NCI-H2196 (cell line): ENCODE measurements around the gene CLTCL1.
"Not testable (repeated sequence)": the region's sequence is repeated elsewhere in the genome, so short reads cannot be mapped to it uniquely, and the experiment has no call there.

Experiments
- DNase-seq: peaks from one replicate; lab custom pipeline; 2025; ENCODE audit not compliant: unreplicated experiment; lab: John Stamatoyannopoulos, UW

The CLTCL1 gene

GRCh38 chr22:19177164-19178064, 114.1 kb downstream of the CLTCL1 start:
- no peak for DNase-seq

DNA sequence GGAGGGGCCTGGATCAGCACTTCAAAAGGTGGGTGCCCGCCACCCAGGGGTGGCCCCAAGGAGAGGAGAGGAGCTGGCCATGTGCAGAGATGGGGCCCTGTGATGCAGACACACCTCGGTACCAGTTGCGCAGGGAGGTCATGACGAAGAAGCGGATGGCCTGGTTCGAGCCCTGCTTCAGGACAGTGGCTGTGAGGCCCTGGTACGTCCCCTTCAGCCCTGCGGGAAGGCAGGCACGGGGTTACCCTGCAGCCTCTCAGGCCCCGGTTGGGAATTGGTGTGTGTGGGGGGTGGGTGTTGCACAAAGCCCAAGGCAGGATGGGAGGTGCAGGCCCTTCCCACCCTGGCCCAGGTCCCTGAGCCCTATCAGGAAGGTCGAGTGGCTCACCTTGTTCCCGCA, 114.8 kb downstream of the CLTCL1 start:
- no peak for DNase-seq

DNA sequence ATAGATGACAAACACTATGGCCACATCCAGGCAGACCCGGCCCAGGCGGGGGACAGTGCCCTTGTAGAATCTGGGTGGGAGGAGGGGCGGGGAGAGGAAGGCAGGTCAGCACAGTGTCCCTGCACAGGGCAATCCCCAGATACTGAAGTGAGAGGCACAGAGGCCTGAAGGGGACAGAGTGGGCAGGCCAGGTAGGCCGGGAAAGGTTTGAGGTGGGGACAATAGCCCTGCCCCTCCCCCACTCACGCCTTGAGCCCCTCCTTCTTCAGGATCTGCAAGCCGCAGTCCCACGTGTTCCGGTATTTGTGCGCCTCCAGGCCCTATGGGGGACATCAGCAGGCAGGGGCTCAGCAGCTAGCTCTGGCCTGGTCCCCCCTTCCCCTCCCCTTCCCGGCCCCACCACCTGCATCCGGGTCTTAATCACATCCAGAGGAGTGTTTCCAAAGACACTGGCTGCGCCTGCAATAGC, 115.3 kb downstream of the CLTCL1 start:
- no peak for DNase-seq

- DNase-seq: no peak
Measured at GRCh38 chr22:19175602-19176174, 115.8 kb downstream of the CLTCL1 start.

- DNase-seq: no peak
Measured at GRCh38 chr22:19175026-19175601, 116.4 kb downstream of the CLTCL1 start.

- no peak for DNase-seq
Measured at GRCh38 chr22:19174106-19175025, 117.2 kb downstream of the CLTCL1 start.

- DNase-seq: peak; percentile 27
Measured at GRCh38 chr22:19173047-19174035, 118.2 kb downstream of the CLTCL1 start.

DNA sequence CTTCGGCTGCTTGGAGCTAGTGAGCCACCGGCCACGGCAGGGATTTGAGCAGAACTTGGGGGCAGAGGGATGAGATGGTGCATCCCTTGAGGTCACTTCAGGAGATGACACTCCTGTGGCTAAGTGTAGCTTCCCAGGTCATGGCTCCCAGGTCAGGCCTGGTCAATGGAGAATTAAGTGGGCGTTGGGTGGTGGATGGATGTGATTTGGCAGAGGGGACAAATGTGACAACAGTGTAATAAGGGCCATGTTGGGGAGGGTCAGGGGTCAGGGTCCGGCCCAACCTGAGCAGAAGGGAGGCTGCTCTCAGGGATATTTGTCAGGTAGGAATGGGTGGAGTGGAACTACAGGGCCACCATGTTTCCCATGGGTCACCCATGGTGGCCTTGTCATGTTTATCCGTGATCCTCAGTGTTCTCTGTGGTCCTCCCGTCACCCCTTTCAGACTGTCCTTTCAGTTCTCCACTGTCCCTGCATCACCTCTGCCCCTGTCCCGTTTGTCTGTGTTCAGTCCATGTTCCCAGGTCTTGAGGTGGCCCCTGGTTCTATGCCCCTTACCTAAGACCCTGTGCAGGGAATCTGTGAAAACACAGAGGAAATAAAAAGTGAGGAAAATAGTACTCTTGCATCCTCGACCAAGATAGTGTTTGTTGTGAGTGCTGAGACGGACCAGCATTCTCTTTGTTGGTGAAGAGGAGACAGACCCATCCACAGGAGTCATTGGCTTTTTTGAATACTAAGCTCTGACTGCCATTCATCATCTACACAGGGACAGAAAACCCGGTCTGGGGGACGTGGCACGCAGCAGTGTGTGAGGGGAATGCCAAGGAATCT, 119.1 kb downstream of the CLTCL1 start:
- no peak for DNase-seq

DNA sequence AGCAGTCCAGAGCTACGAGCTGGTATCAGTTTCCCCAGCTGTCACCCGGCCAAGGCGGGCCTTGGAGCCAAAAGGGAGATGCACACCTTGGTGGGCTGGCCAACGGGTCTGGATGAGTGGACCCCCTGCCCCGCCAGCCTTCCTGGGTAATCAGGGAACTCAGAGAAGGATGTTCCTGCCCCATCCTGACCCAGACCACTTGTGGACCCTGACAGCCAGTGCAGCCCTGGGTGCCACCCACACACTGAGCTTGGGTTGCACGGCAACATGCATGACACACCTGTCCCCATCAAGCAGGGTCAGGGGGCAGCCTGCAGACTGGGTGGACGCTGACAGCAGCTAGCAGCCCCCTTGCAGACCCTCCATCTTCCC, 121.6 kb downstream of the CLTCL1 start:
- DNase-seq: no peak

GRCh38 chr22:19169002-19169946, 122.2 kb downstream of the CLTCL1 start:
- DNase-seq: no peak

DNA sequence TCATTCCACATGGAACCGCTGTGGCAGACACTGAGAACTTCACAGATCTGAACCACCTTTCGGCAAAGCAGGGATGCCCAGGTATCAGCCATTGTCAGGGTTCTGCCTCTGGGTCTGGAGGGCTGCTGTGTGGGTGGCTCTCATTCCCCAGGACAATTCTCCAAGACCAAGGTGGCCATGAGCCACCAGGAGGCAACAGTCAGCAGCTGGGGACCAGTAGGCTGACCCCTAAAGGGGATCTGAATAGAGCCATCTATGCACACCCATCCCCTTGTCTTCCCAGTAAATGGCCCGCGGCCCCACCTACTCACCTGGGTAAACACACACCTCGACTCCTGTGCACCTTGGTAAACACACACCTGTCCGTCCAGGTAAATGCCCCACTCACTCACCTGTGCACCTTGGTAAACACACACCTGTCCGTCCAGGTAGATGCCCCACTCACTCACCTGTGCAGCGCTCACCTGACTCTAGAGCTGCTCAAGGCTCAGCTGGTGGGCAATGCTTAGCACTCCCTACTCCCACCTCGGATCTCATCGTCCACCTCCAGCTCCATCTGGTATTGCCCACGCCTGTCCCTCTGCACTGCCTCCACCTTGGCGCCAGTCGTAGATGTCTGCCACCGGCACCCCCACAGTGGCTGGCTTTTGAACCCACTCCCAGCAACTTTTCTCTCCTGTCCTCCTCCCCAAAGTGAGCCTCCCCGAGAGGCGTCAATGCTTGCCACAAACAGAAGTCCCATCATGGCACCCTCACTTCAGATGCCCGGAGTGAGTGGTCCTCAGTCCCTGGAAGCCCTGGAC, 123.2 kb downstream of the CLTCL1 start:
- DNase-seq: no peak

DNA sequence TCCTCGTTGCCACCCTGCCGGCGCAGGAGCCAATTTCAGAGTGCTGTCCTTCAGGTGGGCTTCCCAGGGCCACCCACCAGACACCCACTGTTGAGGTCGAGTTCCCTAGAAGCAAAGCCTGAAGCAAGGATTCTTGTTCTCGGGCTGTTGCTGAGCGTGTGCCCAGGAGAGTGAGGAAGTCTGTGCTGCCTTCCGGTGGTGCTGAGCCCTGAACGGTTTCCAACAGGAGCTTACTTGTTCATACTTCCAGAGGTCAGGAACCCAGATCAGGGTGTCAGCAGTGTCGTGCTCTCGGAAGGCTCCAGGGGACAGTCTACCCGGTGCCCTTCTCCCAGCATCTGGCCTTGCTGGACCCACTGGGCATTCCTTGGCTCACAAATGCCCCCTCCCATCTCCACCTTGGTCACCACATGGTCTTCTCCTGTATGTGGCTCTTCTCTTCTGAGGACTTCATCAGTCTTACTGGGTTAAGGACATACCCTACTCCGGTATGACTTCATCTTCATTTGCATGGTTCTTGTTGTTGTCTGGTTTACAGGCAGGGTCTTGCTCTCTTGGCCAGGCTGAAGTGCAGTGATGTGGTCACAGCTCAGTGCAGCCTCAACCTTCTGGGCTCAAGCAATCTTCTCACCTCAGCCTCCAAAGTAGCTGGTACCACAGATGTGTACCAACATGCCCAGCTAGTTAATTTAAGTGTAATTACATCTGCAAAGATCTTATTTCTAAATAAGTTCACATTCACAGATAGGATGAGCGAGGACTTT, 124.2 kb downstream of the CLTCL1 start:
- no peak for DNase-seq

GRCh38 chr22:19166421-19166820, 125.1 kb downstream of the CLTCL1 start:
- no peak for DNase-seq

GRCh38 chr22:19164425-19164824, 127.1 kb downstream of the CLTCL1 start:
- no peak for DNase-seq

- DNase-seq: not testable (repeated sequence)
Measured at GRCh38 chr22:19158649-19159048, 132.9 kb downstream of the CLTCL1 start.

DNA sequence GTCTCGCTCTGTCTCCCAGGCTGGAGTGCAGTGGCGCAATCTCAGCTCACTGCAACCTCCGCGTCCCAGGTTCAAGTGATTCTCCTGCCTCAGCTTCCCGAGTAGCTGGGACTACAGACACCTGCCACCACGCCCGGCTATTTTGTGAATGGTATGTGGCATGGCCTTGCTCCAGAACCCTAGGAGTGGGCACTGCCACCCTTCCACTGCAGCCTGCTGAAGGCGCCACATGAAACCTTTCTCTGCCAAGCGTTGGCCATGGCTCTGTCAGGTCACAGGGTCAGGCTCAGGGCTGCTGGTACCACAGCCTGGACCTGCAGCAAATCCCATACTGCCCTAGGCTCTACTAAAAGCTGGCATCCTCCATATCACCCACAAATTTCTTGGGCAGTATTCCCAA, 135.4 kb downstream of the CLTCL1 start:
- DNase-seq: not testable (repeated sequence)
